CD8-positive, alpha-beta memory T cell (primary cell): ENCODE measurements around the gene TOR1B. TPM values are rescaled to one million over a fixed set of nuclear protein-coding genes. Genes with fewer than 3 reads are reported as not detected.
"Not testable (repeated sequence)": the region's sequence is repeated elsewhere in the genome, so short reads cannot be mapped to it uniquely, and the experiment has no call there.

Source experiments
- CTCF ChIA-PET: fragments of 350-600 bp; sonication (Branson Sonifier 250); formaldehyde crosslinking; loops from one replicate; lab custom pipeline; 2021; ENCODE audit warnings: antibody characterized with exemption; lab: Charles Lee
- POLR2A ChIA-PET: fragments of 350-600 bp; sonication (Branson Sonifier 250); formaldehyde crosslinking; loops from one replicate; lab custom pipeline; 2021; ENCODE audit warnings: antibody characterized with exemption; lab: Charles Lee
- DNase-seq, 5 donors: peaks; one replicate each; pipeline versions ENCODE4 v3.0.0 to v3.0.0-alpha.2; 2020 to 2022; ENCODE audit warnings: mixed read lengths in 1 of 5
- H3K27ac ChIP-seq: one replicate; pipeline ENCODE4 v1.7.0; 2013; ENCODE audit warnings: low read depth, mild to moderate bottlenecking, low read length, moderate library complexity
- H3K27me3 ChIP-seq: 2 replicates; pipeline ENCODE4 v1.7.0; 2013; ENCODE audit warnings: low read length, mild to moderate bottlenecking; ENCODE audit not compliant: insufficient read depth, poor library complexity, severe bottlenecking
- H3K36me3 ChIP-seq: 2 replicates; pipeline ENCODE4 v1.7.0; 2013; ENCODE audit warnings: mild to moderate bottlenecking, low read length, moderate library complexity; ENCODE audit not compliant: insufficient read depth
- H3K4me1 ChIP-seq: 2 replicates; pipeline ENCODE4 v1.7.0; 2013; ENCODE audit warnings: mild to moderate bottlenecking, low read length, moderate library complexity; ENCODE audit not compliant: insufficient read depth
- H3K4me3 ChIP-seq: 2 replicates; pipeline ENCODE4 v1.7.0; 2013; ENCODE audit warnings: mild to moderate bottlenecking, low read length
- H3K9me3 ChIP-seq: 2 replicates; pipeline ENCODE4 v1.7.0; 2013; ENCODE audit warnings: mild to moderate bottlenecking, low read length
- H3K27ac Mint-ChIP-seq, 8 donors: one replicate each; pipeline ENCODE4 v1.8.0; 2020 to 2021; ENCODE audit warnings: mixed read lengths in 8 of 8, mild to moderate bottlenecking in 6 of 8, inconsistent platforms in 3 of 8, moderate library complexity in 3 of 8
- H3K27me3 Mint-ChIP-seq, 2 donors: one replicate each; pipeline ENCODE4 v1.8.0; 2020 to 2021; ENCODE audit warnings: mixed read lengths in 2 of 2, mild to moderate bottlenecking in 1 of 2, moderate library complexity in 1 of 2
- H3K36me3 Mint-ChIP-seq, 3 donors: one replicate each; pipeline ENCODE4 v1.8.0; 2020 to 2021; ENCODE audit warnings: mixed read lengths in 3 of 3, inconsistent platforms in 1 of 3, mild to moderate bottlenecking in 1 of 3
- H3K4me1 Mint-ChIP-seq, 3 donors: one replicate each; pipeline ENCODE4 v1.8.0; 2020 to 2021; ENCODE audit warnings: mixed read lengths in 3 of 3, inconsistent platforms in 1 of 3, mild to moderate bottlenecking in 1 of 3
- H3K4me3 Mint-ChIP-seq, 7 donors: one replicate each; pipeline ENCODE4 v1.8.0; 2020 to 2021; ENCODE audit warnings: mixed read lengths in 7 of 7, mild to moderate bottlenecking in 6 of 7, moderate library complexity in 4 of 7, inconsistent platforms in 2 of 7
- H3K9me3 Mint-ChIP-seq, 5 donors: one replicate each; pipeline ENCODE4 v1.8.0; 2020 to 2022; ENCODE audit warnings: mixed read lengths in 5 of 5, mild to moderate bottlenecking in 3 of 5, moderate library complexity in 2 of 5, inconsistent platforms in 1 of 5
- polyA plus RNA-seq: library from polyadenylated mRNA; unstranded; fragments of 300-500 nt; fragmentation: Illumina TruSeq; gene quantifications from one replicate; pipeline ENCODE4 v1.2.3, GENCODE V29; 2021
- total RNA-seq, 2 experiments: library from RNA; stranded (reverse); gene quantifications; one replicate each; pipeline ENCODE4 v1.2.3, GENCODE V29; 2021

The TOR1B gene
- total and polyA plus RNA-seq, 3 experiments from 2014 or later, result 24.6 to 32.8 (median 27.1) TPM

DNA sequence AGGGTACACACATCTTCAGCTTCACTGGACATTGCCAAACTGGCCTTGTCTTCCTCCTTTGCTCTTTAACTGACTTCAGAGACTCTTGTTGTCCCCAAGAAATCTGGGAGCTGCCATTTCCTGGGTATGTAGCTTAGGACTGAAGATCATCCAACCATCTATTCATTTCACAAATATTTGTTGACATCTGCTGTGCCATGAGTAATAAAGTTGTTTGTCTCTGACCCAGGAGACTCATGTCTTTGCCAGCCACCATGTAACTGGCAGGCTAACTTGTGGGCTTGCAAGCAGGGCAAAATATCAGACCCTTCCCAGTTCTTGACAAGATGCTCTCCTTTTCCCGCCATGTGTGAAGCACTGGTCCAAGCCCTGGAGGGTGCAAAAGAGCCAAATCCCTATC is 17.1 kb upstream of the TOR1B start:
- no peak overlapping the region for H3K27ac Mint-ChIP-seq
- H3K27me3 ChIP-seq, result no peaks in the 10 kb centered on the region
- H3K4me1 ChIP-seq, result no peaks in the 10 kb centered on the region
- no peaks in the 10 kb centered on the region for H3K36me3 ChIP-seq
- no peak overlapping the region for H3K4me3 Mint-ChIP-seq
- H3K9me3 ChIP-seq, result no peaks in the 10 kb centered on the region
- H3K27me3 Mint-ChIP-seq, result peaks cover 10 to 22% of the 10 kb centered on the region in 2 donors
- H3K4me3 ChIP-seq, result no peak overlapping the region
- H3K36me3 Mint-ChIP-seq, result no peaks in the 10 kb centered on the region
- H3K27ac ChIP-seq, result no peak overlapping the region
- POLR2A ChIA-PET, result no interaction called here
- no peak for DNase-seq
- H3K4me1 Mint-ChIP-seq, result peaks cover 5 to 12% (median 9%) of the 10 kb centered on the region in 3 donors
- no peaks in the 10 kb centered on the region for H3K9me3 Mint-ChIP-seq
- CTCF ChIA-PET, result interaction anchor here (0.9 to 5.9 kb wide), 4 partner anchors 11 to 654 kb away, joined by 3 to 59 read pairs (median 16); no protein-coding TSS in a partner anchor

GRCh38 chr9:129786481-129786880 is 16.5 kb upstream of the TOR1B start:
- Mint-ChIP-seq H3K36me3 (no peaks in the 10 kb centered on the region), H3K4me1 (peaks cover 5 to 12% (median 9%) of the 10 kb centered on the region in 3 donors), H3K4me3 (no peak overlapping the region), H3K27me3 (peaks cover 10 to 22% of the 10 kb centered on the region in 2 donors), H3K27ac (no peak overlapping the region), H3K9me3 (no peaks in the 10 kb centered on the region)
- Histone ChIP-seq H3K9me3 (no peaks in the 10 kb centered on the region), H3K4me3 (no peak overlapping the region), H3K4me1 (no peaks in the 10 kb centered on the region), H3K27me3 (no peaks in the 10 kb centered on the region), H3K36me3 (no peaks in the 10 kb centered on the region), H3K27ac (no peak overlapping the region)
- DNase-seq, result no peak
- ChIA-PET CTCF (interaction anchor here (0.9 to 5.9 kb wide), 4 partner anchors 11 to 655 kb away, joined by 3 to 59 read pairs (median 16); no protein-coding TSS in a partner anchor), POLR2A (interaction anchor here (0.6 kb wide), 1 partner anchor 852 kb away, joined by 5 read pairs; no protein-coding TSS in a partner anchor)

GRCh38 chr9:129794549-129794948 is 8.4 kb upstream of the TOR1B start:
- Mint-ChIP-seq H3K36me3 (no peaks in the 10 kb centered on the region), H3K27me3 (peaks cover 3 to 9% of the 10 kb centered on the region in 2 donors), H3K4me3 (no peak overlapping the region), H3K27ac (no peak overlapping the region), H3K9me3 (no peaks in the 10 kb centered on the region), H3K4me1 (peaks cover 5 to 7% (median 6%) of the 10 kb centered on the region in 3 donors)
- H3K36me3 ChIP-seq, result no peaks in the 10 kb centered on the region
- no peak overlapping the region for H3K27ac ChIP-seq
- H3K9me3 ChIP-seq, result no peaks in the 10 kb centered on the region
- no peaks in the 10 kb centered on the region for H3K4me1 ChIP-seq
- ChIA-PET CTCF (no interaction called here), POLR2A (interaction anchor here (0.7 kb wide), 1 partner anchor 403 kb away, joined by 7 read pairs; no protein-coding TSS in a partner anchor)
- H3K27me3 ChIP-seq, result no peaks in the 10 kb centered on the region
- no peak overlapping the region for H3K4me3 ChIP-seq
- DNase-seq, result no peak

GRCh38 chr9:129796029-129796428 is 7.0 kb upstream of the TOR1B start:
- H3K4me1 ChIP-seq, H3K27ac ChIP-seq, H3K4me3 ChIP-seq, H3K36me3 ChIP-seq, H3K4me3 Mint-ChIP-seq, H3K9me3 ChIP-seq, H3K27ac Mint-ChIP-seq, H3K36me3 Mint-ChIP-seq, DNase-seq, H3K27me3 Mint-ChIP-seq, H3K4me1 Mint-ChIP-seq, POLR2A ChIA-PET, H3K9me3 Mint-ChIP-seq, H3K27me3 ChIP-seq: not testable (repeated sequence)
- CTCF ChIA-PET, result interaction anchor here (0.7 kb wide), 1 partner anchor 447 kb away, joined by 3 read pairs; no protein-coding TSS in a partner anchor

GRCh38 chr9:129798973-129799372 is 4.0 kb upstream of the TOR1B start:
- ChIA-PET CTCF (no interaction called here), POLR2A (no interaction called here)
- H3K27me3 ChIP-seq, result no peaks in the 10 kb centered on the region
- H3K36me3 ChIP-seq, result no peaks in the 10 kb centered on the region
- Mint-ChIP-seq H3K4me1 (peaks cover 5 to 10% (median 6%) of the 10 kb centered on the region in 3 donors), H3K36me3 (peaks cover 0 to 7% (median 0%) of the 10 kb centered on the region in 3 donors), H3K27me3 (no peaks in the 10 kb centered on the region), H3K9me3 (no peaks in the 10 kb centered on the region), H3K27ac (no peak overlapping the region), H3K4me3 (no peak overlapping the region)
- H3K27ac ChIP-seq, result no peak overlapping the region
- H3K4me3 ChIP-seq, result no peak overlapping the region
- no peaks in the 10 kb centered on the region for H3K9me3 ChIP-seq
- peaks cover 5% of the 10 kb centered on the region for H3K4me1 ChIP-seq
- no peak for DNase-seq

- H3K27ac Mint-ChIP-seq, result peak overlapping the region in 7 of 8 donors; percentile 35 to 72 (median 58)
- Histone ChIP-seq H3K9me3 (no peaks in the 10 kb centered on the region), H3K27me3 (no peaks in the 10 kb centered on the region), H3K27ac (no peak overlapping the region), H3K4me3 (no peak overlapping the region), H3K4me1 (peaks cover 17% of the 10 kb centered on the region), H3K36me3 (no peaks in the 10 kb centered on the region)
- no peaks in the 10 kb centered on the region for H3K9me3 Mint-ChIP-seq
- no peak for DNase-seq
- CTCF ChIA-PET, result interaction anchor here (0.6 to 3.0 kb wide), 2 partner anchors 67 to 84 kb away, joined by 3 to 10 read pairs; no protein-coding TSS in a partner anchor
- H3K4me1 Mint-ChIP-seq, result peaks cover 18 to 30% (median 23%) of the 10 kb centered on the region in 3 donors
- POLR2A ChIA-PET, result no interaction called here
- H3K36me3 Mint-ChIP-seq, result peaks cover 4 to 21% (median 5%) of the 10 kb centered on the region in 3 donors
- H3K27me3 Mint-ChIP-seq, result no peaks in the 10 kb centered on the region
- H3K4me3 Mint-ChIP-seq, result peak overlapping the region; percentile 17 to 95 (median 68)
These were observed 1.5 kb upstream of the TOR1B start for GRCh38 chr9:129801504-129801903.

- Mint-ChIP-seq H3K9me3 (no peaks in the 10 kb centered on the region), H3K4me1 (peaks cover 22 to 37% (median 28%) of the 10 kb centered on the region in 3 donors), H3K36me3 (peaks cover 7 to 38% (median 9%) of the 10 kb centered on the region in 3 donors), H3K27ac (peak overlapping the region; percentile 80 to 95 (median 88)), H3K27me3 (no peaks in the 10 kb centered on the region), H3K4me3 (peak overlapping the region; percentile 91 to 99 (median 95))
- Histone ChIP-seq H3K4me1 (peaks cover 17% of the 10 kb centered on the region), H3K4me3 (peak overlapping the region; percentile 72), H3K36me3 (peaks cover 4% of the 10 kb centered on the region), H3K27me3 (no peaks in the 10 kb centered on the region), H3K9me3 (no peaks in the 10 kb centered on the region), H3K27ac (peak overlapping the region; percentile 72)
- POLR2A ChIA-PET, result interaction anchor here (0.6 to 1.1 kb wide), 4 partner anchors 32 to 235 kb away, joined by 3 to 6 read pairs (median 4); partner anchors contain the start of genes C9orf78 and USP20
- CTCF ChIA-PET, result interaction anchor here (3.0 kb wide), 1 partner anchor 81 kb away, joined by 10 read pairs; no protein-coding TSS in a partner anchor
- DNase-seq, result no peak
These were observed 684 bp downstream of the TOR1B start for GRCh38 chr9:129803676-129804060.

GRCh38 chr9:129806061-129806460 is 3.1 kb downstream of the TOR1B start:
- Mint-ChIP-seq H3K4me3 (peak overlapping the region in 5 of 7 donors; percentile 10 to 76 (median 70)), H3K4me1 (peaks cover 25 to 53% (median 42%) of the 10 kb centered on the region in 3 donors)

More at GRCh38 chr9:129806061-129806460, 3.1 kb downstream of the TOR1B start:
- no peak overlapping the region for H3K27ac ChIP-seq
- H3K9me3 Mint-ChIP-seq, result no peaks in the 10 kb centered on the region
- ChIA-PET POLR2A (no interaction called here), CTCF (no interaction called here)
- peaks cover 17% of the 10 kb centered on the region for H3K4me1 ChIP-seq
- peak overlapping the region; percentile 52 to 92 (median 74) for H3K27ac Mint-ChIP-seq
- peaks cover 23% of the 10 kb centered on the region for H3K36me3 ChIP-seq
- H3K4me3 ChIP-seq, result no peak overlapping the region
- no peaks in the 10 kb centered on the region for H3K27me3 ChIP-seq
- no peak for DNase-seq
- H3K27me3 Mint-ChIP-seq, result no peaks in the 10 kb centered on the region
- H3K9me3 ChIP-seq, result no peaks in the 10 kb centered on the region
- peaks cover 9 to 62% (median 12%) of the 10 kb centered on the region in 3 donors for H3K36me3 Mint-ChIP-seq
